Kidney epithelial cell (primary cell): ENCODE results near the gene ZNF101. TPM values are rescaled to one million over a fixed set of nuclear protein-coding genes. Genes with fewer than 3 reads are reported as not detected.
A peak's percentile ranks its signal among the peaks of the same experiment; 100 is the strongest.

Experiments used
- DNase-seq: peaks from one replicate; pipeline ENCODE4 v3.0.0-alpha.2; 2010; ENCODE audit warnings: low read depth
- H3K27me3 ChIP-seq: 2 replicates; pipeline ENCODE4 v1.6.0; 2011; ENCODE audit warnings: low read length; ENCODE audit not compliant: control insufficient read depth, insufficient read depth
- H3K36me3 ChIP-seq: 2 replicates; pipeline ENCODE4 v1.5.1; 2011; ENCODE audit warnings: low read length; ENCODE audit not compliant: control insufficient read depth, insufficient read depth
- H3K4me3 ChIP-seq: 2 replicates; pipeline ENCODE4 v1.5.1; 2011; ENCODE audit warnings: low read depth, mild to moderate bottlenecking, control low read depth, low read length
- CTCF ChIP-seq: IDR thresholded peaks from 2 replicates; pipeline ENCODE4 v1.5.1; 2011; ENCODE audit warnings: mild to moderate bottlenecking, moderate library complexity, low read length, control low read depth, inconsistent platforms; ENCODE audit not compliant: insufficient read depth, poor library complexity, severe bottlenecking
- total RNA-seq: library from RNA; depleted of rRNA; stranded (reverse); fragments of >200 nt; gene quantifications from 2 replicates; pipeline ENCODE4 v1.2.3, GENCODE V29; 2015

ZNF101 gene
- total RNA-seq, 1 donor from 2014 or later = 5.3 TPM

GRCh38 chr19:19626516-19627472 lies 41.8 kb upstream of the ZNF101 start:
- DNase-seq = no peak
- no peak for TF ChIP-seq CTCF
- Histone ChIP-seq H3K27me3 (no peaks in the 10 kb centered on the region), H3K36me3 (no peaks in the 10 kb centered on the region), H3K4me3 (no peak overlapping the region)

GRCh38 chr19:19627621-19628500 lies 40.8 kb upstream of the ZNF101 start, which contains the start of gene LPAR2:
TSS of gene LPAR2 (minus strand) at chr19:19628220. CDS start at chr19:19627275, 945 bp downstream.
- no peaks in the 10 kb centered on the region for H3K27me3 ChIP-seq
- peak within 1 kb of the TSS; percentile 55 for H3K4me3 ChIP-seq
- H3K36me3 ChIP-seq = no peaks in the 10 kb centered on the region
- DNase-seq = no peak
- TF ChIP-seq CTCF = no peak

- no peaks in the 10 kb centered on the region for H3K36me3 ChIP-seq
- H3K27me3 ChIP-seq = no peaks in the 10 kb centered on the region
- no peak for TF ChIP-seq CTCF
- DNase-seq = no peak
- peak overlapping the region; percentile 55 for H3K4me3 ChIP-seq
Measured at GRCh38 chr19:19628501-19629134, 40.0 kb upstream of the ZNF101 start.

- DNase-seq = no peak
- Histone ChIP-seq H3K36me3 (no peaks in the 10 kb centered on the region), H3K27me3 (no peaks in the 10 kb centered on the region), H3K4me3 (no peak overlapping the region)
- TF ChIP-seq CTCF = no peak
Measured at GRCh38 chr19:19630062-19630414, 38.6 kb upstream of the ZNF101 start.

- H3K36me3 ChIP-seq = no peaks in the 10 kb centered on the region
- no peak for DNase-seq
- TF ChIP-seq CTCF = no peak
- H3K4me3 ChIP-seq = no peak overlapping the region
- H3K27me3 ChIP-seq = no peaks in the 10 kb centered on the region
Measured at GRCh38 chr19:19630426-19630825, 38.2 kb upstream of the ZNF101 start.
